D721Med (cell line): ENCODE measurements around the gene CXCL14.

ENCODE experiments used
- DNase-seq: peaks from one replicate; pipeline ENCODE4 v3.0.0; 2011; ENCODE audit warnings: low spot score; ENCODE audit not compliant: insufficient read length
- FAIRE-seq: peaks from 2 replicates; lab custom pipeline; 2011; peaks lifted over from hg19 to GRCh38; lab: Jason Lieb, UNC
- CTCF ChIP-seq: IDR thresholded peaks from 2 replicates; pipeline ENCODE4 v1.5.1; 2012; ENCODE audit warnings: mild to moderate bottlenecking, control low read depth; ENCODE audit not compliant: insufficient read depth; ENCODE audit errors: missing control alignments

Gene CXCL14

GRCh38 chr5:135604056-135604455 lies 25.3 kb upstream of the CXCL14 start:
- no peak for TF ChIP-seq CTCF
- DNase-seq (no peak), FAIRE-seq (no peak)

- TF ChIP-seq CTCF, result no peak
- no peak for FAIRE-seq
Measured at GRCh38 chr5:135602882-135603721, 24.3 kb upstream of the CXCL14 start.

GRCh38 chr5:135601466-135601865 lies 22.7 kb upstream of the CXCL14 start:
- no peak for TF ChIP-seq CTCF
- DNase-seq, result no peak
- no peak for FAIRE-seq

More at GRCh38 chr5:135602882-135603721, 24.3 kb upstream of the CXCL14 start:
- DNase-seq, result no peak

GRCh38 chr5:135600971-135601381 lies 22.2 kb upstream of the CXCL14 start:
- FAIRE-seq, result no peak
- no peak for TF ChIP-seq CTCF
- DNase-seq, result no peak

- FAIRE-seq (no peak), DNase-seq (no peak)
- TF ChIP-seq CTCF, result no peak
Measured at GRCh38 chr5:135600152-135600570, 21.4 kb upstream of the CXCL14 start.

GRCh38 chr5:135599421-135600151 lies 20.8 kb upstream of the CXCL14 start:
- DNase-seq (no peak), FAIRE-seq (no peak)
- no peak for TF ChIP-seq CTCF
